NAMALWA (cell line): ENCODE data around the gene DXO.
"Not testable (repeated sequence)": the region's sequence is repeated elsewhere in the genome, so short reads cannot be mapped to it uniquely, and the experiment has no call there.

Source experiments
- DNase-seq: peaks from one replicate; pipeline ENCODE4 v3.0.0-alpha.2; 2015; ENCODE audit warnings: low spot score

DXO gene

GRCh38 chr6:31958741-31959739 is 12.9 kb downstream of the DXO start, which contains the start of the genes NELFE and SKIC2:
TSS of gene NELFE (minus strand) at chr6:31958971. CDS start at chr6:31958446, 525 bp downstream.
TSS of gene SKIC2 (plus strand) at chr6:31959175. CDS start at chr6:31959193, 18 bp downstream.
- DNase-seq: peak; percentile 98

- DNase-seq: no peak
Measured at GRCh38 chr6:31958412-31958740, 13.6 kb downstream of the DXO start.

DNA sequence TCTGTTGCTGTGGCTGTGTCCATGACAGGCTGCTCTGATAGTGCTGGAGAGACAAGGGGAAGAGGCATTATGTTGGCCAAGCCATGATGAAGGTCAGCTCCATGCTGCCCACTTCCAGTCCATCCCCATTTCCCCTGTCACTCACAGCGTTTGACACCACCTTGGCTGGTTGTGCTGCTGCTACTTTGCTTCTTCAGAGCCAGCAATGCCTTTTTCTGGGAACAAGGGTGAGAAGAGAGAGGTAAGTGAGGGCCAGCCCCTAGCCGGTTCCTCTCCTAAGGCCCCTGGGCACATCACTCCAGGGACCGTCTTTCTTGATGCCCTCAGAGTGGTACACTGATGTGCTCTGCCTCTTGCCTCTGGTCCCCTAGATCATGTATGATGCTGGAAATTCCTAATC is 15.1 kb downstream of the DXO start:
- DNase-seq: no peak

DNA sequence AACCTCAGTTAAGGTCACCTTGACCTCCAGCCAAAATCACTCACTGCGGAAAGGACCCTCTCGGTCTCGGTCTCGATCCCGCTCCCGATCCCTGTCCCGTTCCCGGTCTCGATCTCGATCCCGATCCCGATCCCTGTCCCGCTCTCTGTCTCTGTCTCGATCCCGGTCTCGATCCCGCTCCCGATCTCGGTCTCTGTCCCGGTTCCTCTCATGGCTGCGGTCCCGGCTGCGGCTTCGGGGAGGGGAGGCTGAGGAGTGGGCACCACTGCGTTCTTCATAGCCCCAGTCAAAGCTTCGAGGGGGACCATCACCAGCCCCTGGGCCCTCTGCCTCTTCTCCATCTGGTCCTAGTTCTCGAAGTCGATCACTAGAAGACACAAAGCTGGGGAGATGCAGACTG is 17.4 kb downstream of the DXO start:
- no peak for DNase-seq

DNA sequence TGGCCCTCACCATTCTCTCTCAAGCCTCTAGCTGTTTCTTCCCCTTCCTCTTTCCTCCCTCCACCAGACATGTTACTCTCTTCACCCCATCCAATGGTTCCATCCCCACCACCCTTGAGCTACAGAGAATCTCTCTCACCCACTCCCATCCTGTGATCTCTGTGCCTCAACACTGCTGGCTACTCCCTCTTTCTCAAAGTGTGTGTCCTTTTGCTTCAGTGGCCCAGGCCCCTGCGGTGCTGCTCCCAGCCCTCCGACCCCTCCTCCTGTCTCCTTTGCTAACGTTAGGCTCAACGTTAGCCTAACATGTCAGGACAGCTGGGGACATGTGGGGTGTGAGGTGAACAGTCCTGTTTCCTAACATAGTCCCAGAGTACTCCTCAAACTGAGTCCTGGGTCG is 19.0 kb downstream of the DXO start:
- DNase-seq: no peak

DNA sequence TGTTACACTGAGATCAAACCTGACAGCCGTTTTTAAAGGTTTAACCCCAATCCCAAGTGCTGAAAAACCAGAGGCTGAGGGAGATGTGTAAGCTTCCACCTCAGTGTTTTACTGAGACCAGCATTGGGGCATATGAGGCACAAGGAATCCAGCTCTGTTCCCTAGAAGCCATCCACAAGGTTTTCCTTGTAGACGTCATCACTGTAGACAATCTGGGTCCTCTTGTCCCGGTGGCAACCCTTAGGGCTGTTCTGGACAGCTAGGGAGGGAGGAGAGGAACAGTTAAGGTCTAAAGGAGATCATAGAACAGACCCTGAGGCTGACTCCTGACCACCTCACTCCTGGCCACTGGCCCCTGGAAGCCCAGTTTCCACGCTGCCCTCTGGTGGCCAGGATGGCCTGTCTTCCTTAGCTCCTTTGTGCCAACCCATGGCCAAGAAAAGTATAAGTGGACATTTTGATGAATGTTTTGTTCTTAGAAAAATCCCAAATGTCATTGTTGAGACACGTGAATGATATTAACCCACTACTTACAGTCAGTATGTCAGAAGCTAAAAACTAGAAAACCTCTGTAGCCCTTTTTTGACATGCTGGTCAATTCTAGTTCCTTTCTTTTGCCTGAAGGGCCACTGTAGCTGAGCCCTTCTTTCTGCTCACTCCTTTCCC is 19.7 kb downstream of the DXO start:
- DNase-seq: no peak

DNA sequence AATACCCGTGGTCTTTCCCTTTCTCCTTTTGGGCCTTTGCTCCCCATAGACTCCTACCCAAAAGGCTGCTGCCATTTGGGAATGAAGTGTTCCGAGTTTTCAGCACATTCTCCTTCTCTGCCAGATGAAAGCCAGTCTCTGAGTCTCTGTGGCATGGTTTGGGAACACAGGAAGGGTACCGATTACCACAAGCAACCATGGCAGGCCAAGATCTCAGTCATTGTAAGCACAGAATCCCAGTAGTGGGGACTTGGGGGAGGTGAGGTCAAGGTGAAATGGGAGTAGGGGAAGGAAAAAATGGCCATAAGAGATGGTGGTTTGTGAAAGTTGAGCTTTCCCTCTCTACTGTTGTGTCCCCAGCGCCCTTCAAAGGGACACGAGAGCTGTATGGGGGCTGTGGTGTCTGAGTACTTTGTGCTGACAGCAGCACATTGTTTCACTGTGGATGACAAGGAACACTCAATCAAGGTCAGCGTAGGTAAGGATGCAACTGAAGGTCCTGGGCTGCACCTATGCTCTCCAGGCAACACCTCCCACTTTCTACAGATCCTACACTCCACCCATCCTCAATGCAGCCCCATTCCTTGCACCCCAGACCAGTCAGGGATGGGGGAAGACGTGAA is 21.9 kb downstream of the DXO start:
- DNase-seq: no peak

GRCh38 chr6:31948753-31949413 is 23.1 kb downstream of the DXO start:
- DNase-seq: no peak

DNA sequence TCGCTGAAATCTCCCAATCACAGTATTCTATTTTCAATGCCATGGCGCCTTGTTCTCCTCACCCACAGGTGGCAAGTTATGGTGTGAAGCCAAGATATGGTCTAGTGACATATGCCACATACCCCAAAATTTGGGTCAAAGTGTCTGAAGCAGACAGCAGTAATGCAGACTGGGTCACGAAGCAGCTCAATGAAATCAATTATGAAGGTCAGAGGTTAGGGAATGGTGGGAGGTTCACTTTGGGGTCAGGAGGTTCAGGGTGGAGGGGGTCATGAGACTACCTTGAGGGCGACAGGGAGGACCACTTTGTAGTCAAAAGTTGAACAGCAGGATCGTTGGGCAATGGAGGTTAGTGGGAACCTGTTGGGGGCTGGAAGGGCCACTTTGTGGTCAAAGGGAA is 23.6 kb downstream of the DXO start:
- DNase-seq: no peak

DNA sequence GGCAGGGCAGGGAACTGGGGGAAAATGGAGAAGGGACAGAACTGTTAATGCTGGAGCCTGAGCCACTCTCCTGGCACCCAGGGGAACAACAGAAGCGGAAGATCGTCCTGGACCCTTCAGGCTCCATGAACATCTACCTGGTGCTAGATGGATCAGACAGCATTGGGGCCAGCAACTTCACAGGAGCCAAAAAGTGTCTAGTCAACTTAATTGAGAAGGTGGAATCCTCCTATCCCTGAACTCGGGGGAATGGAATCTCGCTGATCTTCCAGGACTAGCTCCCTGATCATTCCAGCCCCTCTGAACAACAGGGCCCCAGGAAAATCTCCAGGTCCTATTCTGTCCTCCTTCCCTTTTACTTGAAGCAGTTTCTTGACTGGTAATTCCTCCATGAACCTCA is 24.1 kb downstream of the DXO start:
- DNase-seq: no peak

GRCh38 chr6:31947070-31947675 is 24.8 kb downstream of the DXO start:
- no peak for DNase-seq

DNA sequence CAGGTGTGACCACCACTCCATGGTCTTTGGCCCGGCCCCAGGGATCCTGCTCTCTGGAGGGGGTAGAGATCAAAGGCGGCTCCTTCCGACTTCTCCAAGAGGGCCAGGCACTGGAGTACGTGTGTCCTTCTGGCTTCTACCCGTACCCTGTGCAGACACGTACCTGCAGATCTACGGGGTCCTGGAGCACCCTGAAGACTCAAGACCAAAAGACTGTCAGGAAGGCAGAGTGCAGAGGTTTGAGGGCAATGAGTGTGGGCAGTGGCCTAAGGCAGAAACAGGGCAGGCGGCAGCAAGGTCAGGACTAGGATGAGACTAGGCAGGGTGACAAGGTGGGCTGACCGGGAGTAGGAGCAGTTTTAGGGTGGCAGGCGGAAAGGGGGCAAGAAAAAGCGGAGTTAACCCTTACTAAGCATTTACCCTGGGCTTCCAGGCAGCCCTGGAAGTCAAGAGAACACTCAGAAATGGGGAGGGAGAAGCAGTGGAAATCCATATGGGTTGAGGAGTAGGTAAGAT is 25.5 kb downstream of the DXO start:
- DNase-seq: no peak

GRCh38 chr6:31945507-31946369 is 26.2 kb downstream of the DXO start, which contains the start of gene CFB:
TSS of gene CFB (plus strand) at chr6:31946095. CDS start at chr6:31946222, 127 bp downstream.
- DNase-seq: no peak

GRCh38 chr6:31945154-31945506 is 26.8 kb downstream of the DXO start:
- no peak for DNase-seq

GRCh38 chr6:31943742-31944141 is 28.2 kb downstream of the DXO start:
- no peak for DNase-seq

GRCh38 chr6:31940256-31940664 is 31.7 kb downstream of the DXO start:
- DNase-seq: no peak

GRCh38 chr6:31935823-31936222 is 36.1 kb downstream of the DXO start:
- DNase-seq: no peak

DNA sequence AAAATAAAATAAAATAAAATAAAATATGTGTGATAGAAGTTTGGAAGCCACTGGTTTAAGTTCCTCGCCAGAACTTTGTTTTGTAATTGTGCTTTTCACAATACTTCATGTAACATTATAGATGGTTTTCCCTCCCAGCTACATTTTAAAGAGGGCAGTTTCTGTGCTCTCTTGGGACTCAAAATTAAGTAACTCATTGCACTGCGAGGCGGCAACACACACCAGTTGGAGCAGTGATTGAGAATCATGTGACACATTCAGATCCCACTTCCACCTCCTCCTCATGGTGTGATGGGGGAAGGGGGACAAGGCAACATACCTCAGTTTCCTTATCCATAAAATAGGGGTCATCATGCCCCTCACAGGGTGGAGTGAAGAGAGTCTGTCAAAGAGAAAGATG is 36.9 kb downstream of the DXO start:
- no peak for DNase-seq

- DNase-seq: no peak
Measured at GRCh38 chr6:31933537-31933936, 38.4 kb downstream of the DXO start.

DNA sequence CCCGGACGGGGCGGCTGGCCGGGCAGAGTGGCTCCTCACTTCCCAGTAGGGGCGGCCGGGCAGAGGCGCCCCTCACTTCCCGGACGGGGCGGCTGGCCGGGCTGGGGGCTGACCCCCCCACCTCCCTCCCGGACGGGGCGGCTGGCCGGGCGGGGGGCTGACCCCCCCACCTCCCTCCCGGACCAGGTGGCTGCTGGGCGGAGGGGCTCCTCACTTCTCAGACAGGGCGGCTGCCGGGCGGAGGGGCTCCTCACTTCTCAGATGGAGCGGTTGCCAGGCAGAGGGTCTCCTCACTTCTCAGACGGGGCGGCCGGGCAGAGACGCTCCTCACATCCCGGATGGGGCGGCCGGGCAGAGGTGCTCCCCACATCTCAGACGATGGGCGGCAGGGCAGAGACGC is 39.8 kb downstream of the DXO start:
- DNase-seq: not testable (repeated sequence)

GRCh38 chr6:31930962-31931361 is 41.0 kb downstream of the DXO start:
- no peak for DNase-seq
